ENCODE measurements around the gene NDUFAB1.
"Not testable (repeated sequence)": the region's sequence is repeated elsewhere in the genome, so short reads cannot be mapped to it uniquely, and the experiment has no call there.

Gene NDUFAB1

DNA sequence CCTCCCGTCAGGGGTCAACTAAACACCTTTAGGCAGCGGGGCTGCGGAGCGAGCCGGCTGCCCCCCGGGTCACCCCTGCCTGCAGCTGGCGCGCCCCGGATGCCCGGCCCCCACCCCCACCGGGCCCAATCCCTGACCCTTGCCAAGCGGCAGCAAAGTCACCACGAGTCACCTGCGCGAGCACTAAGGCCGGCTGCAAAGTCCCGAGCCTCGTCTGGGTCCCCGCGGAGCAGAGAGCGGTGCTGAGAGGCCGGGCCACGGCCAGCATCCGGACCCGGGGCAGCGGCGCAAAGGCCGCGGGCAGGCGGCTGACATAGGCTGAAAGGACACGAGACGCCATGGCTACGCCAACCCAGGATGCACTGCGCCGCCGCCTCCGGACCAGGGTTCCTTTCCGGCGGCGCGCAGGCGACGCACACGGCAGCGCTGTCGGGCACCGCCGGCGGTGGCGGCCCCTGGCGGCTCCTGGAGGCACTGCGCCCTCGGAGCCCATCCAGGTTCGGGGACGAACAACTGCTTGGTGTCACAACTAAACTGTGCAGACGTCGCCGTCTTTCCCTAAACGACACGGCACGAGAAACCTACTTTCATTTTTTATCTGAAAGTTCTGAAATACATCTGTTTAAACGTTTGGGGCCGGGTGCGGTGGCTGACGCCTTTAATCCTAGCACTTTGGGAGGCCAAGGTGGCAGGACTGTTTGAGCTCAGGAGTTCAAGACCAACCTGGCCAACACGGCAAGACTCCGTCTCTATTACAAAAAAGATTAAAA lies at the start of gene NDUFAB1:
TSS of gene NDUFAB1 (minus strand) at position 366 of the 770 bp plus-strand sequence. CDS start at position 340, 26 bp downstream.
- peak; percentile 74 to 89 for DNase-seq

DNA sequence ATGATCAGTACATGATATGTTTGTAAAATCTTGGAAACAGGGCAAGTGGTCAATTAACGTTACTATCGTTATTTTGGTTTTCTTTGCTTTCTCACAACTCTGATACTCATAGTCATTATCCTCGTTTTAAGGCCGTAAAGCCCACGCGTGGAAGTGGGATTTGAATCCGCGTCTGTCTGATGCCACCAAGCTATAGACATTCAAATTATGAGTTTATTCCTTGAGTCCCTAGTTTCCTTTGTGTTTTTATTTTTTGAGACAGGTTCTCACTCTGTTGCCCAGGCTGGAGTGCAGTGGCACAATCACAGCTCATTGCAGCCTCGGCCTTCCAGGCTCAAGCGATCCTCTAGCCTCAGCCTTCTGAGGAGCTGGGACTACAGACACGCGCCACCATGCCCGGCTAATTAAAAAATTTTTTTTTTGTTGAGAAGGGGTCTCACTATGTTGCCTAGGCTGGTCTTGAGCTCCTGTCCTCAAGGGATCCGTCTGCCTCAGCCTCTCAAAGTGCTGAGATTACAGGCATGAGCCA lies 46.2 kb upstream of the NDUFAB1 start:
- no peak for DNase-seq

DNA sequence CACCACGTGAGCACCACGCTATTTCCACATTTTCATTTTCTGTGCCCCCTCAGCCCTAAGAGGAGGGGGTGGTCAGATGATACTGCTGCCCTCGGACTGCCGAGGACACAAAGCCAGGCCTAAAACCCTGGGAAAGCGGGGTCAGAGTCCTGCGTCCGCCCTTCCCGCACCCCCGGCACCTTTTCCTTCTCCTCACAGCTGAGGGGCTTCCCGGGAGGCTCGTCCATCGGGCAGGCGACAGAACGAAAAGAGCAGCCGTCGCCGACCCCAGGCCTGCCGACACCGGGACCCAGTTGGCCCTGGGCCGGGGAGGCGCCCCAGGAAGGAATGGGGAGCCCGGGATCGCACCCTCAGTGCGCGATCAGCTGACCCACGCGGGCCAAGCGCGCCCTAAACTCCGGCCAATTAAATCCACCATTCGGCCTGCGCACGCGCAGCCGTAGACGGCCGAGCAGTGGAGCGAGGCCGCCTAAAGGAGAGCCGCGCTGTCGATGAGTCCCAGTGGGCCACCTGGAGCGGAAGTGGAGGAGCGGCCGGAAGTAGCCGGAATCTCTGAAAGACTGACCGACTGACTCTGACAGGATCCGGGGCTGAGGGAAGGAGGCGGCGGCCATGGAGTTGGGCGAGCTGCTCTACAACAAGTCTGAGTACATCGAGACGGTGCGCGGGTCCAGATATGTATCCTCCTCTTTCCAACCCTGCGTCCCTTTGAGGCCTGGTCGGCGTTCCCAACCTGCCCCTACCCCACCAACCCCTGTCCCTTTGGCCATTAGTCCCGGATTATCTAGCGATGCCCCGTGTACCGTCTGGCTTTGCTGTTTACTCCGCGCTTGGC lies 45.0 kb upstream of the NDUFAB1 start, which contains the start of the genes DCTN5 and PALB2:
TSS of gene DCTN5 (plus strand) at position 536 of the 835 bp plus-strand sequence. CDS start at position 613, 77 bp downstream.
TSS of gene PALB2 (minus strand) at position 380 of the 835 bp plus-strand sequence. CDS start at position 227, 153 bp downstream.
- peak; percentile 90 to 95 for DNase-seq

DNA sequence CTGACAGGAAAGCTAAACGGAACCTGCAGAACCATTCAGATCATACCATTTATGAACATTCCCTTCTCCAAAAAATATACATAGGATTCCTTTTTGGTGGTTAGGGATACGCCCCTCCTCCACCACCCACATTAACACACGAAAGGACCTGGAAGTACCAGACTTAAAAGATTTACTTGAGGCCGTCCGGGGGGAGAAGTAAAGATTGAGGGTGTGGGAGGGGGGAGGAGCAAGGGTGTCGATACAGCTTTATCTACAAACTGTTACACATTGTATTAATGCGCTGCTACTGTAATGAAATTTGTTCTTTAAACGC lies 44.5 kb upstream of the NDUFAB1 start:
- DNase-seq, result peak; percentile 6 to 21

DNA sequence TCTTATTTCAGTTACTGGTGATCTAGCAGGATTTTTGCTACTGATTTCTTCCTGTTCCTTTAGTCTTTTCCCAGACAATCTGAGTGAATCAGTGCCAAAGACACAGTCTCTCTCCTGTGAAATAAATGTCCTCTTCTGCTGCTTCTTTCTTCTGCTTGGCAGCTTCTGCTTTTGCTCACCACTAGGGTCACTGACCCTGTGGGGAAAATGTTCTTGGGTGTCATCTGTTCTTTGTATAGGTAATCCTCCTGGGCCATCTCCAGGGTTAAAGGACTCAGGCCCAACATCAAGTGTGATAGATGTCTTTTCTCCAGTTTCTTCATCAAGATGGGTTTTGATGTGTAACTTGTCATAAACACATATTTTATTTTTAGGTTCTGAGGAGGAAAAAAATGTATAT lies 39.8 kb upstream of the NDUFAB1 start:
- no peak for DNase-seq

DNA sequence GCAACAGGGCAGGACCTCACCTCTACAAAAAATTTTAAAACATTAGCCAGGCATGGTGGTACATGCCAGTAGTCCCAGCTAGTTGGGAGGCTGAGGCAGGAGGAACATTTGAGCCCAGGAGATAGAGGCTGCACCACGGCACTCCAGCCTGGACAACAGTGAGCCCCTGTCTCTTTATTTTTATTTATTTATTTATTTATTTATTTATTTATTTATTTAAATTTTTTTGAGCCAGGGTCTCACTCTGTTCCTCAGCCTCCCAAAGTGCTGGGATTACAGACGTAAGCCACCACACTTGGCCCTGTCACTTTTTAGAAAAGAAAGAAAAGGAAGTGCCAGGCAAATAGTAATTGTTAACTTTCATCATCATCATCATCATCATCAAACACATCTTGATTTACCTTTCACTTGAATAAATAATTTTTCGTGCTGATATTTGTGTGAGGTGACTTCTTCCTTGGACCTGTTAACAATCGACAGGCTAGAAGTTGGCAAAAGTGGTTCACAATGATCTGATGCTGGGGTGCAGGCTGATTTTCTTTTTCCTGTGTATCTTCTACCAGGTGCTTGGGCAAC lies 38.4 kb upstream of the NDUFAB1 start:
- no peak for DNase-seq

DNA sequence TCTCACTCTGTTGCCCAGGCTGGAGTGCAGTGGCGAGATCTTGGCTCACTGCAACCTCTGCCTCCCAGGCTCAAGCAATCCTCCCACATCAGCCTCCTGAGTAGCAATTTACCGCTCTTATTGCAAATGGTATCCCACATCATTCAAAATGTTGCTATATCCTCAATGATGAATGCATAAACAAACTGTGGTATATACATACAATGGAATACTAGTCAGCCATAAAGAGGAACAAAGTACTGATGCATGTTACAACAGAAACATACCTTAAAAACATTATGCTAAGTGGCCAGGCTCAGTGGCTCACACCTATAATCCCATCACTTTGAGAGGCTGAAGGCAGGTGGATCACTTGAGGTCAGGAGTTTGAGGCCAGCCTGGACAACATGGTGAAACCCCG lies 35.8 kb upstream of the NDUFAB1 start:
- DNase-seq, result not testable (repeated sequence)

DNA sequence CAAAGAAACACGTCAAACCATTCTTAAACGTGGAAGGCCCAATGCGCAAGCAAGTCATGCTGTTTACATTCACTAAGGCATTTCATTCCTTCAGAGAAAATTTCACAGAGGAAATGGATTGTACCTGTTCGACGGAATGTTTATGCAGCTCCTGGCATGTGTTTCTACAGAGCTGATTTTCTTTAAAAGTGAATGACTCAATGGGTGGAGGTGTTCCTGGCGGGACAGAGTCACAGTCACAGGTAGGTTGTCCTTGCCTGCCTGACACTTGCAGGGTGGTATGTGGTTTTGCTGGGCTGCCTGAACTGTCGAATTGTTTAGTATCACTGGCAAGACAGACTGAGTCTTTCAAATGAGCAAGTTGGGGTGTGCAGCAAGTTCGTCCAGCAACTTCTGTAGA lies 33.4 kb upstream of the NDUFAB1 start:
- DNase-seq, result no peak

DNA sequence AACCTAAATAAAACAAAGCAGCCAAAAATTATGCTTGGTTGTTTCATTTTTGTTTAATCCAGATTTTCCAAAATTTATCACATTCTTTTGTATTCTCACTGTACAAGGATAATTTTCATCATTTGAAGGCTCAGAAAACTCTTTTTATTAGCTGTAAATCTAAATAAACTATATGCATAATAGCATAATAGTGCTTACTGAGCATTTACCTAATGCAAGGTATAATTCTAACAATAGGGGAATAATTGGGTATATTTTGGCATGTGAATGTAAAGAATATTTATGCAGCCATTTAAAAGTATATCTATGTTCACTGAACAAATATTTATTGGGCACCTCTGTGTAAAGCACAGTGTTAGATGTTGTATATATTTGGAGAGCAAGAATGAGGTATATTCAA lies 28.0 kb upstream of the NDUFAB1 start:
- no peak for DNase-seq

DNA sequence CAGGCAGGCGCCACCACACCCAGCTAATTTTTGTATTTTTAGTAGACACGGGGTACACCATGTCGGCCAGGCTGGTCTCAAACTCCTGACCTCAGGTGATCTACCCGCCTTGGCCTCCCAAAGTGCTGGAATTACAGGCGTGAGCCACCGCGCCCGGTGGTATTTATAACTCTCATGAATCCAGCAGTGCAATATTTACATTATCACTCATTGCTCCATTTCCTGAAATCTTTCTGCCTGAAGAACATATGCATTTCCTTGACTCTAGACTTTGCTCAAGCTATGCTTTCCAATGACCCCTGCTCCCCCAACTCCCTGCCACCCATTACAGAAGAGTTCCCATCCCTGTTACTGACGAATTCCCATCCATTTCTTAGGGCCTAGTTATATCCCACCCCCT lies 19.7 kb upstream of the NDUFAB1 start:
- no peak for DNase-seq

DNA sequence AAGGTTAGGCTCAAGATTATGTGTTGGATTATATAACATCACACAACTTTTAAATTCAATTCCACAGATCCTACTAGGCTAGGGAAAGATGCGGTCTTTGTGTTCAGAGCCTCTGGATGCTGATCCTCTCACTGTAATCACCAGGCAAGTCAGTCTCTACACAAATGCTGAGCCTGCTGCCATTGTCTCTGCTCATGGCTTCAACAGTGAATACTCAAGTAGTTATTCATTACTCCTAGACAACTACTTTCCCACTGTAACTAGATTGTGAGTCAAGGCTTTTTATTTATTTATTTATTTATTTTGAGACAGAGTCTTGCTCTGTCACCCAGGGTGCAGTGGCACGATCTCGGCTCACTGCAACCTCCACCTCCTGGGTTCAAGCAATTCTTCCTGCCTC lies 15.8 kb upstream of the NDUFAB1 start:
- DNase-seq, result no peak

DNA sequence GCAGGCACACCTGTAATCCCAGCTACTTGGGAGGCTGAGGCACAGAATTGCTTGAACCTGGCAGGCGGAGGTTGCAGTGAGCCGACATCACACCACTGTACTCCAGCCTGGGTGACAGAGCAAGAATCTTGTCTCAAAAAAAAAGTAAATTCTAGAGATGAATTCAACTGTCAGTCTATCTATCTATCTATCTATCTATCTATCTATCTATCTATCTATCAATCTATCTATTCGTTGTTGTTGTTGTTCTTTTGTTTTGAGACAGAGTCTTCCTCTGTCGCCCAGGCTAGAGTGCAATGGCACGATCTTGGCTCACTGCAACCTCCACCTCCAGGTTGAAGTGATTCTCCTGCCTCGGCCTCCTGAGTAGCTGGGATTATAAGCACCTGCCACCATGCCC lies 14.8 kb upstream of the NDUFAB1 start:
- not testable (repeated sequence) for DNase-seq

DNA sequence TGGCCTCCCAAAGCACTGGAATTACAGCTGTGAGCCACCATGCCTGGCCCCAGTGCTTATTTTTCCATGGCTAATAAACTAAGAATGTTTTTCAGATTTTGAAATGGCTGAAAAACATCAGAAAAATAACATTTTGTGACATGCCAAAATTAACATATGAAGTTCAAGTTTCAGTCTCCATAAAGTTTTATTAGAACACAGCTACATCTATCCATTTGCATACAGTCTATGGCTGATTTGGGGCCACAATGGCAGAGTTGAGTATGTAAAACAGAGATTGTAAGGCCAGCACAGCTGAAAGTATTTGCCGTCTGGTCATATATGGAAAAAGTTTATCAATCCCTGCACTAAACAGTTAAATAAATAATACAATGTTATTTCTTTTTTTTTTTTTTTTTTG lies 13.8 kb upstream of the NDUFAB1 start:
- no peak for DNase-seq

DNA sequence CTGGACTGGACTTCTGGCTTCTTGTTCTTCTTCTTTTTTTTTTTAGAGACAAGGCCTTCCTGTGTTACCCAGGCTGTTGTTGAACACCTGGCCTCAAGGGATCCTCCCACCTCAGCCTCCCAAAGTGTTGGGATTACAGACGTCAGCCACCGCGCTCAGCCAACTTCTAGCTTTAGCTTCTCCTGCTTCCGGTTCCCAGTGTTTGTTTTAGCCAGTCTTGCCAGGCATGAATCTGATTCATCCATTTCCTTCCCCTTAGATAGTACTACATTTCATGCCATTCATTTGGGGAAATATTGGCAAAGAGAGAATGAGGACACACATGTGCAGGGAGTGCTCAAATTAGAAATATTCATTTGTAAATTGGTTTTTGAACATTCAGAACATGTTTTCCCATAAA lies 12.1 kb upstream of the NDUFAB1 start:
- DNase-seq, result no peak

DNA sequence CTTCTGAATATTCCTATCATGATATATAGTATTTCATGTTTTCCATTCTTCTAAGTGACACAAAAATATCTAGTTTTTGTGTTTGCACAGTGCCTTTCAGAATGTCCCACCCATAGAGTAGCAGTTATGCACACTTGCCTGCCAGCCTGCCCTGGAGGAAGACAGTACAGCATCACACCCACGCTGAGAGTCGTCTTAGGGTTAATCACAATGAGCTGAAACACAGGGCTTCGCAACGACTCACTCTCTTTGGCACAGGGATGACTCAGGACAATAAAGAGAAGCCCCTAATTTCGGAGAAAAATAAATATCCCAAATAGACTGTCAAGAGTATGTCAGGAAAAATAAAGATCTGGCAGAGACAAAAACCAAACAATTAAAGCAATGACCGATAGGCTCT lies 11.6 kb upstream of the NDUFAB1 start:
- DNase-seq, result no peak

DNA sequence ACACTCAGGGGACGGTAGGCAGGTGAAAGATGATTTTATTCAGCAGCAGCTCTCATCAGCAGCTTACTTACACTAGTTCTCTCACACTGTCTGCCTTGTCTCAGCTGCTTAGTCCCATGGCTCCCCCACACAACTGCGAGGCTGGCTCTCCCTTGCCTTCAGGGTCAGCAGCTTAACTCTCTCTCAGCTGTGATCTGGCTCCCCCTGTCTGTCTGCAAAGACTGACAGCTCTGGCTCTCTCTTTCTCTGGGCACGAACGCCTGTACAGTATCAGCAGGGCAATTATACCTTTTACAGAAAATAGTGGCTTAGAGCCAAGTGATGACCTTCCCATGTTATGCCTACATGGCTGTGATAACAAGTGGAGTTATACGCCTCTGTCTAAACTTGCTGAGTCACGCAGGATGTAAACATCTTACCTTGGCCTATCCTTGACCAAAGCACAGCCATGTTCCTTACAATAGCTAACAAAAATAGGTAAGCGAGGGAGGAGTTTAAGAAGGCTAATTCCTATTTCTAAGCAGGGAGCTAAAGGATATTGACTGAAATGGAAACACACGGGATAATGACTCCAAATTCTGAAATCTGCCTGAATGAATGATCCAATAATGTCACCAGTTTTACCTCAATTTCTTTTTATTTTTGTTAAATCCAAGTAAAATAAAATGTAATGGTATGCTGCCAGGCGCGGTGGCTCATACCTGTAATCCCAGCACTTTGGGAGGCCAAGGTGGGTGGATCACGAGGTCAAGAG lies 1.1 kb upstream of the NDUFAB1 start:
- DNase-seq, result peak; percentile 6 to 51

DNA sequence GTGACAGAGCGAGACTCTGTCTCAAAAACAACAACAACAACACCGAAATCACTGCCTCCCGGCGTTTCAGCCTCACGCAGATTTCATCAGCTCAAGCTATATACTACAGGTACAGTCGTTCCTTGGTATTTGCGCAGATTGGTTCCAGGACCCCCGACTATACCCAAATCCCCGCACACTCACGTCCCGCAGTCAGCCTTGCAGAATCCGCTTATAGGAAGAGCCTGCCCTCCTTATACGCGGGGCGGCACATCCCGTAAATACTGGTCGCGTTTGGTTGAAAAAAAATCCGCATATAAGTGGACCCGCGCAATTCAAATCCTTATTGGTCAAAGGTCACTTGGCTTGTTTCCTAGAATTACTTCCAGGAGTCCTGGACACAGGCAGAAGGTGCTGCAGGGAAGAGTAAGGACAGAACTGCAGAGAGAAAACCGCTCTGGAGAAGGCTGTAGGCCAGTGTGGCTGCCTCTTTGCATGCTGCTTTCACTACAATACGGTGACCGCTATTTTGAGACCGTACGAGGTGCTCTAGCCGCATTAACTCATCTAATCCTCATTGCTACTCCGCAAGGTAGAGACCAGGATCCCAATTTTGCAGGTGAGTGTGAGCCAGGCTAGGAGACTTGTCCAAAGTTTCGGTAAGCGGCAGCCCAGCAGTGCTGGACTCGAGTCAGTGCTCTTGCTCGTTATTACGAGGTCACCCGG lies 718 bp downstream of the NDUFAB1 start:
- DNase-seq, result no peak

DNA sequence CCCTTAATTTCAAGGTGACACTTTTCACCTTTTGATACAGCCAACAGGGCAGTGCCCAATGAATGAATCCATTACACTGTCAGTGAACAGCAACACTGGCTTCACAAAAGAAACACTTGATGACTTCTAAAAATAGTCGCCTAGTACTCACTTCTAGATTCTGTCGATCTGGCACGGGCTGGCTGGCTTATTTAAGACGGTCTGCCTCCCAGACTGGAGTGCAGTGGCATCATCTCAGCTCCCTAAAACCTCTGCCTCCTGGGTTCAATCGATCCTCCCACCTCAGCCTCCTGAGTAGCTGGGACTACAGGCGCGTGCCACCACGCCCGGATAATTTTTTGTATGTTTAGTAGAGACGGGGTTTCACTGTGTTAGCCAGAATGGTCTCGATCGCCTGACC lies 1.9 kb downstream of the NDUFAB1 start:
- no peak for DNase-seq

DNA sequence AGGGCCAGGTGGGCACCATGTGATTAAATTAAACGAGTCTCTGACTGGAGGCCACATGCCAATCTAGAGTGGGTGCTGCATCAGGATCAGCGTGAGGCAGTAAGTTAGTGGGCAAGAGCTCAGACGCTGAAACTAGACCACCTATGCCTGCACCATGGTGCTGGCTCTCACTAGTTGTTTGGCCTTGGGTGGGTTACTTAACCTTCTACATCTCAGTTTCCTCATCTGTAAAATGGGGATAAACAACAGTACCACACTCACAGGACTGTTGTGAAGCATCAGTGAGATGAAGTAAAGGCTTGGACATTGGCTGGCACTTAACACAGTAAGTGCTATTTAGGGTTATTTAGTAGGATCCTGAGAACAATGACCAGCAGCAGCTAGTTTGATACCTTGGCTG lies 5.9 kb downstream of the NDUFAB1 start:
- DNase-seq, result no peak

DNA sequence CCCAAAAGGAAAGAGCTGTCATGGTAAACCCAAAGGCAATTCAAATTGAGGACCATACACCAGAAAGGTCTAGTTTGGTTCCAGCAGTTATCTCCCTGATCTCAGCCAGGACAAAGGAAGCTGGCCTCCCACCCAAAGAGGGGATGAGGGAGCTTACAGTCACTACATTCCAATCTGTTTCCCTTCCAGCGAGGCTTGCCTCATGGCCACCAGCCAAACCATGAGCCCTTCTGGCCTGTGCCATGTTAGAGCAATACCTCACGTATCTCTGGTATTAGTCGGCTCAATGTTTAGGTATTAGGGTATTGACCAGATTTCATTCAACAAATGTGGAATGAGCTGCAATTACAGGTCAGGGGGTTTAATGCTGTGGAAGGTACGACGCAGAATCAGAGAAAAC lies 8.4 kb downstream of the NDUFAB1 start:
- DNase-seq, result no peak

DNA sequence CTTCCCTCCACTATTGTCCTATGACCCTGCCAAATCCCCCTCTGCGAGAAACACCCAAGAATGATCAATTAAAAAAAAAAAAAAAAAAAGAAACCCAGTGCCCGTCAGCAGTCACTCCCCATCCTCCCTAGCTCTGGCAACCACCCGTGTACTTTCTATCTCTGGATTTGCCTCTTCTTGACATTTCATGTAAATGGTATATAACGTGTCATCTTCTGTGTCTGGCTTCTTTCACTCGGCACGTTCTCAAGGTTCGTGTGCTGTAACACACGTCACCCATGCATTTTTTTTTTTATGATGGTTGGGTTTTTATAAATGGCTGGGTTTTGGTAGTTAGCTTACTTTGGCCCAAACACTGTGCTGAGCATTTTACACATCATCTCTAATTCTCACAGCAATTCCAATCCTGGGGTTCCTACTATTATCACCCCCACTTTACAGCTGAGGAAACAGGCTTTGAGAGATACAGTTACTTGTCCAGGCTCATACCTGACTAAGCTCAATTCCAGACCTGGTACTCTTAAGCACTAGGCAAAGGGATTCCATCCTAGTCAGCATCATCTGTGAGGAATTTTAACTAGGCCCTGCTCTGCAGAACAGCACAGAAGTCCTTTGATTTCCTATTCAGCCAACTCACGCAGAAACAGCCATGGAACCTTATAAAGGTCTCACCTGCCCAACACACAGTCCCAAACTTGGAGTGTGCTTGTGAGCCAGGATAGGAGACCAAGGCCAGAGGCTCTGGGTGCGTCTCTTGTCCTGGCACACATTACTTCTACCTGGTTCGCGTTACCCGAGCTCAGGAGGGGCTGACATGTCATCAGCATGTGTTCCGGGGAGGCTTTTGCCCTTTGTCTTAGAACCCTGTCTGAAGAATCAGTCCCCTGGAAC lies 11.7 kb downstream of the NDUFAB1 start:
- DNase-seq, result no peak
